Fibroblast of skin of left quadriceps (primary cell): Measurements from ENCODE around the gene NFASC.

Source experiments
- DNase-seq, 2 experiments: peaks; one replicate each; pipeline ENCODE4 v3.0.0-alpha.2; 2013; ENCODE audit warnings: low read depth in 2 of 2

Gene NFASC

GRCh38 chr1:204859861-204860267, 10.8 kb upstream of the NFASC start:
- no peak for DNase-seq

GRCh38 chr1:204863024-204863423, 7.6 kb upstream of the NFASC start:
- DNase-seq, result no peak

- DNase-seq, result no peak
Measured at GRCh38 chr1:204863730-204864129, 6.9 kb upstream of the NFASC start.

GRCh38 chr1:204866051-204866596, 4.5 kb upstream of the NFASC start:
- no peak for DNase-seq

GRCh38 chr1:204867203-204867602, 3.5 kb upstream of the NFASC start:
- DNase-seq, result no peak

GRCh38 chr1:204867666-204868339, 2.9 kb upstream of the NFASC start:
- DNase-seq, result no peak

- DNase-seq, result no peak
Measured at GRCh38 chr1:204868340-204868700, 2.3 kb upstream of the NFASC start.

- no peak for DNase-seq
Measured at GRCh38 chr1:204869097-204869496, 1.6 kb upstream of the NFASC start.

GRCh38 chr1:204871405-204872037, 859 bp downstream of the NFASC start:
- DNase-seq, result no peak

- DNase-seq, result no peak
Measured at GRCh38 chr1:204872262-204872881, 1.7 kb downstream of the NFASC start.

GRCh38 chr1:204873176-204873575, 2.5 kb downstream of the NFASC start:
- DNase-seq, result no peak

GRCh38 chr1:204873714-204874113, 3.1 kb downstream of the NFASC start:
- DNase-seq, result no peak

- DNase-seq, result no peak
Measured at GRCh38 chr1:204874274-204874673, 3.6 kb downstream of the NFASC start.

- DNase-seq, result no peak
Measured at GRCh38 chr1:204875255-204875654, 4.6 kb downstream of the NFASC start.

GRCh38 chr1:204878621-204879234, 8.1 kb downstream of the NFASC start:
- no peak for DNase-seq

GRCh38 chr1:204879351-204879750, 8.7 kb downstream of the NFASC start:
- no peak for DNase-seq

GRCh38 chr1:204880906-204881305, 10.2 kb downstream of the NFASC start:
- no peak for DNase-seq

GRCh38 chr1:204882479-204882878, 11.8 kb downstream of the NFASC start:
- no peak for DNase-seq

GRCh38 chr1:204883405-204883804, 12.7 kb downstream of the NFASC start:
- no peak for DNase-seq

- DNase-seq, result no peak
Measured at GRCh38 chr1:204885288-204885711, 14.6 kb downstream of the NFASC start.

GRCh38 chr1:204885790-204886189, 15.1 kb downstream of the NFASC start:
- DNase-seq, result no peak

GRCh38 chr1:204887846-204888245, 17.2 kb downstream of the NFASC start:
- DNase-seq, result no peak

- DNase-seq, result no peak
Measured at GRCh38 chr1:204888294-204888693, 17.6 kb downstream of the NFASC start.
